Ishikawa (cell line): ENCODE data around the gene CORIN.

Experiments
- CEBPB ChIP-seq: IDR thresholded peaks from 2 replicates; pipeline ENCODE4 v1.6.1; 2012
- CREB1 ChIP-seq: IDR thresholded peaks from 2 replicates; pipeline ENCODE4 v1.6.1; 2012; ENCODE audit warnings: low read depth
- EGR1 ChIP-seq: IDR thresholded peaks from 2 replicates; pipeline ENCODE4 v1.6.1; 2012
- EP300 ChIP-seq: IDR thresholded peaks from 2 replicates; pipeline ENCODE4 v1.6.1; 2012; ENCODE audit warnings: borderline replicate concordance
- FOXM1 ChIP-seq: IDR thresholded peaks from 2 replicates; pipeline ENCODE4 v1.6.1; 2012; ENCODE audit warnings: low read depth, borderline replicate concordance
- NFIC ChIP-seq: IDR thresholded peaks from 2 replicates; pipeline ENCODE4 v1.6.1; 2012
- RAD21 ChIP-seq: IDR thresholded peaks from 2 replicates; pipeline ENCODE4 v1.6.1; 2012; ENCODE audit warnings: low read depth
- REST ChIP-seq: IDR thresholded peaks from 2 replicates; pipeline ENCODE4 v1.6.1; 2012; ENCODE audit warnings: low read depth, mild to moderate bottlenecking
- TAF1 ChIP-seq: IDR thresholded peaks from 2 replicates; pipeline ENCODE4 v1.6.1; 2012; ENCODE audit warnings: low read depth, mild to moderate bottlenecking
- TCF12 ChIP-seq: IDR thresholded peaks from 2 replicates; pipeline ENCODE4 v1.6.1; 2012; ENCODE audit warnings: low read depth
- TEAD4 ChIP-seq: IDR thresholded peaks from 2 replicates; pipeline ENCODE4 v1.6.1; 2012
- USF1 ChIP-seq: IDR thresholded peaks from 2 replicates; pipeline ENCODE4 v1.6.1; 2012
- YY1 ChIP-seq: IDR thresholded peaks from 2 replicates; pipeline ENCODE4 v1.6.1; 2012; ENCODE audit warnings: low read depth
- ZBTB7A ChIP-seq: IDR thresholded peaks from 2 replicates; pipeline ENCODE4 v1.6.1; 2012; ENCODE audit warnings: low read depth
- TF ChIP-seq, protein P1 (sequence below): IDR thresholded peaks from 2 replicates; pipeline ENCODE4 v1.6.1; 2012

CORIN gene

GRCh38 chr4:47562297-47562696, 275.6 kb downstream of the CORIN start:
- TF ChIP-seq YY1: no peak
- TF ChIP-seq ZBTB7A: no peak
- TF ChIP-seq USF1: no peak
- no peak for TF ChIP-seq NFIC
- no peak for TF ChIP-seq TCF12
- TF ChIP-seq FOXM1: no peak
- no peak for TF ChIP-seq EGR1

GRCh38 chr4:47561331-47561730, 276.5 kb downstream of the CORIN start:
- TF ChIP-seq FOXM1: no peak
- TF ChIP-seq CREB1: no peak
- TF ChIP-seq REST: no peak
- TF ChIP-seq EP300: no peak
- no peak for TF ChIP-seq RAD21
- no peak for TF ChIP-seq TAF1
- TF ChIP-seq NFIC: no peak
- TF ChIP-seq, protein P1, sequence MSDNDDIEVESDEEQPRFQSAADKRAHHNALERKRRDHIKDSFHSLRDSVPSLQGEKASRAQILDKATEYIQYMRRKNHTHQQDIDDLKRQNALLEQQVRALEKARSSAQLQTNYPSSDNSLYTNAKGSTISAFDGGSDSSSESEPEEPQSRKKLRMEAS: no peak
- no peak for TF ChIP-seq TEAD4
- TF ChIP-seq TCF12: no peak
- no peak for TF ChIP-seq YY1
- no peak for TF ChIP-seq ZBTB7A
- TF ChIP-seq USF1: no peak
- no peak for TF ChIP-seq EGR1
- no peak for TF ChIP-seq CEBPB

DNA sequence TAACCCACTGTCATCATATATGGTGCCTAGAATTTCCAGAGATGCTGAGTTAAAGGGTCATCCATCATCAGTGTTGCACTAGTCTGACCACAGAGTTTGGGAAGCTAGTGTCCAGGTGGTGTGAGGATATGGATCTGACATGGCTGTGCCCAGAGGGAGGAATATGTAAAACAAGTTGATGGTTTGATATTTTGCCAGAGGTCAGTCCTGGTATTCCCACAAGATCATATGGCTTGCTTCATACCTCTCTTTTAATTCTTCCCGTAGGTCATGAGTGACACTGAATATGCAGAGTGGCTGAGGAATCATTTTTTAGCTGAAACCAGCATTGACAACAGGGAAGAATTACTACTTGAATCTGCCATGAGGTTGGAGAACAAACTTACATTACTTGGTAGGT, 277.2 kb downstream of the CORIN start:
- TF ChIP-seq, protein P1: no peak
- no peak for TF ChIP-seq TEAD4
- TF ChIP-seq ZBTB7A: no peak
- no peak for TF ChIP-seq CREB1
- TF ChIP-seq EP300: no peak
- TF ChIP-seq FOXM1: no peak
- TF ChIP-seq TAF1: no peak
- TF ChIP-seq EGR1: no peak
- TF ChIP-seq USF1: no peak
- no peak for TF ChIP-seq CEBPB
- TF ChIP-seq YY1: no peak
- TF ChIP-seq NFIC: no peak
- no peak for TF ChIP-seq RAD21
- TF ChIP-seq TCF12: no peak

GRCh38 chr4:47557255-47557654, 280.6 kb downstream of the CORIN start:
- TF ChIP-seq EGR1: no peak

- no peak for TF ChIP-seq TCF12
- TF ChIP-seq RAD21: no peak
- no peak for TF ChIP-seq EGR1
- TF ChIP-seq FOXM1: no peak
- TF ChIP-seq TEAD4: no peak
- TF ChIP-seq TAF1: no peak
- TF ChIP-seq YY1: no peak
- TF ChIP-seq CREB1: no peak
- TF ChIP-seq REST: no peak
- no peak for TF ChIP-seq EP300
- TF ChIP-seq NFIC: no peak
- no peak for TF ChIP-seq ZBTB7A
- TF ChIP-seq CEBPB: no peak
- TF ChIP-seq USF1: no peak
- TF ChIP-seq, protein P1: no peak
Observed at GRCh38 chr4:47553329-47554125, 284.3 kb downstream of the CORIN start.
